Prostate gland (tissue), 2 donors: ENCODE data around the gene HOXA7.

Source experiments
- CTCF ChIP-seq, 4 experiments: fragments of 200-600 bp in 2 of 4; fragments of 450-650 bp in 2 of 4; sonication (generic) in 2 of 4; IDR thresholded peaks; 1 replicate in 3 of 4; 2 replicates in 1 of 4; pipeline ENCODE4 v1.5.1; 2016 to 2019; ENCODE audit warnings: antibody characterized with exemption in 4 of 4, mild to moderate bottlenecking in 2 of 4, moderate library complexity in 2 of 4
- POLR2AphosphoS5 ChIP-seq: sonication (generic); formaldehyde crosslinking; IDR thresholded peaks from one replicate; pipeline ENCODE4 v1.6.1; 2017; ENCODE audit warnings: antibody characterized with exemption

- TF ChIP-seq CTCF (IDR thresholded peaks at IDR 0.05) (no peak), POLR2AphosphoS5 (no peak)
Observed at GRCh38 chr7:27104341-27105058, 52.0 kb downstream of the HOXA7 start.
